Measurements from ENCODE around the gene FOXD4.
"Not testable (repeated sequence)": the region's sequence is repeated elsewhere in the genome, so short reads cannot be mapped to it uniquely, and the experiment has no call there.

FOXD4 gene

DNA sequence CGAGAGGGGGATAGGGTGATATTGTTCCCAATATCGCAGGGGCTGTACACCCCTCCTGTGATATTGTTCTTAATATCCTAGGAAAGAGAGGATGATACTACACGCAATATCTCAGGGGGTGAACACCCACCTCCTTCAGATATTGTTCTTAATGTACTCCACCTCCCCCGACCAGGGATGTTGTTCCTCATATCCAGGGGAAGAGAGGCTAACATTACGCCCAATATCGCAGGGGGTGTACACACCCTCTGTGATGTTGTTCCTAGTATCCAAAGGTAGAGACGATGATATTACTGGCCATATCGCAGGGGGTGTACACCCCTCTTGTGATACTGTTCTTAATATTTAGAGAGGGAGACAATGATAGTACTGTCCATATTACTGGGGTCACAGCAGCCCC is 12.2 kb downstream of the FOXD4 start:
- not testable (repeated sequence) for H3K4me1 Mint-ChIP-seq, H3K27ac Mint-ChIP-seq, H3K9me3 Mint-ChIP-seq, H3K4me3 Mint-ChIP-seq
- DNase-seq = peak in 1 of 2 donors; percentile 12
- H3K27me3 Mint-ChIP-seq = peaks cover 34% of the 10 kb centered on the region
- ATAC-seq = peak; percentile 35

DNA sequence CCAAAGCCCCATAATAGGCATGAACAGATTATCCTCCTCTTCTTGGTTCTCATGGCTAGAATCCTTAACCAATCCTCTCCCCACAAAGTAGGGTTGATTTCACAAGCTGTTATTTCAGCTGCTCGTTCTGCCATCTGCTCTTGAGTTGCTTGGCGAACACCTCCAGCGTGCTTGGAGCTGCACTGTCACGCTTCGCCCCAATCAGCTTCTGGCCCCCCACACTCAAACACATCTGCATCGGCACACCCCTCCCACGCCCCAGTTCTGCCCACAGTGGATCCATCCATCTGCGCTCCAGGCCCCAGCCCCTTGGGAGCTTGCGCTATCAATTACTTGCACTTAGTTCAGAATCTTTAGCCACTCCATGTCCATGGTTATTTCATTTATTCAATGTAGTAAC is 17.8 kb downstream of the FOXD4 start:
- H3K4me1 Mint-ChIP-seq, H3K27ac Mint-ChIP-seq, DNase-seq, H3K27me3 Mint-ChIP-seq, H3K4me3 Mint-ChIP-seq, ATAC-seq, H3K9me3 Mint-ChIP-seq: not testable (repeated sequence)

DNA sequence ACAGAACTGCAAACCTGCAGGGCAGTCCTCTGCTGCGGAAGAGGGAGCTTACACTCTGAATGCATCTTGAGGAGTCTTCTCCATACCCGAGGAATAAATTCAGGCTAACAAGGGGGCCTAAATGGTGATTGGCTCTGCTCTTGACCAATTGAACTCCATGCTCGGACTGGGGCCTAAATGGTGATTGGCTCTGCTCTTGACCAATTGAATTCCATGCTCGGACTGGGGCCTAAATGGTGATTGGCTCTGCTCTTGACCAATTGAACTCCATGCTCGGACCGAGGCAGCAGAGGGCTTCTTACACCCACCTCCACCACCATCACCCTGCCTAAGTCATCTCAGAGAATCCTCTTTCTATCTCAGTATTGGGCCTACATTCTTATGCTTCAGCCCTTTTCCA is 18.4 kb downstream of the FOXD4 start:
- H3K9me3 Mint-ChIP-seq, H3K27ac Mint-ChIP-seq, H3K4me1 Mint-ChIP-seq, DNase-seq, H3K27me3 Mint-ChIP-seq, ATAC-seq, H3K4me3 Mint-ChIP-seq: not testable (repeated sequence)

DNA sequence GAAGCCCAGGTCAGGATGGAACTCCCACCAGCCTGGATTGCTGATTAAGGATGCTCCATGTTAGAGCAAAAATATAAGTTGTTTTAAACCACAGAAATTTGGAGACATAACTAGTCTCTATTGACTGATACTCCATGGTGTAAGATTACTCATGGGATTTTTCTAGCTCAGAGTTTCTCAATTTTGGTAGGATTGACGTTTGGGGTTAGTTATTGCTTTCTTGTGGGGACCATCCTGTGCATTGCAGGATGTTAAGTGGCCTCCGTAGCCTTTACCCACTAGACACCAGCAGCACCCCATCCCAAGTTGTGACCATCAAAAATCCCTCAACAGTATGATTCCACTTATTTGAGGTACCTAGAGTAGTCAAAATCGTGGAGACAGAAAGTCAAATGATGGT is 19.4 kb downstream of the FOXD4 start:
- not testable (repeated sequence) for H3K27ac Mint-ChIP-seq, DNase-seq, H3K4me1 Mint-ChIP-seq, H3K9me3 Mint-ChIP-seq, H3K4me3 Mint-ChIP-seq, H3K27me3 Mint-ChIP-seq
- peak; percentile 79 for ATAC-seq

DNA sequence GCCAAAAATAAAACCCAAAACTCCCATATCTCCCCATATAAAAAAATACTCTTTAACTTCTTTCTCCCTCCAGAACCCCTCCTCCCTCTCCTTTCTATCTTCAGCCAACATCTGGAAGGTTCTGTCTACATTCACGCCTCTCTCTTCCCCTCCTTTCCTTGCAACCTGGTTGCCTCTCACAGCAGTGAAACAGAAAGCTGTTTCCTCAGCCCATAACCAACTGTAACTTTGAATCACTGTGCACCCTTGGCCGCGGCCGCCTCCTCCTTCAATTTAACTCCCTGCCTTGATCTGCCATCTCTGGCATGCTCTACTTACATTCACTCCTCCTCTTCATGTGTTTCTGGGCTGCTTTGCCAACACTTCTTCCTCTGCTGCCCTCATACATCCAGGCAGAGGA is 23.2 kb downstream of the FOXD4 start:
- not testable (repeated sequence) for H3K4me1 Mint-ChIP-seq, H3K27me3 Mint-ChIP-seq, ATAC-seq, H3K27ac Mint-ChIP-seq, H3K4me3 Mint-ChIP-seq, H3K9me3 Mint-ChIP-seq, DNase-seq

DNA sequence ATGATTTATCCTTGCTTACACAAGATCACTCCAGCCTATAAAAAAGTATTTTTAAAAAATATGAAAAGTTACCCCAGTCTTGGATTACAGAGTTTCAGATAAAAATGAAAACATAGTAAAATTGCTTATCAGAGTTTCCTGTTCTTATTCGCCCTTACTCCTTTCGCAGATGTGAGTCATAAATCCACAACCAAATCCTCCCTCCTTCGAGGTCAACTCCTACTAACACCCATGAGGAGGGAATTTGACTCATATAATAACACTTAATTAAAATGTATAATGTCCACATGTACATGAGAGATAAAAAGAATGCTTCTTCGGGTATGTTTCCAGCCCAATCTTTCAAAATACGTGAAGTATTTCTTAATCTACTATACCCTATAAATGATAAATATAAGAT is 23.9 kb downstream of the FOXD4 start:
- H3K27ac Mint-ChIP-seq, H3K4me1 Mint-ChIP-seq, H3K9me3 Mint-ChIP-seq, DNase-seq, H3K4me3 Mint-ChIP-seq, ATAC-seq, H3K27me3 Mint-ChIP-seq: not testable (repeated sequence)

DNA sequence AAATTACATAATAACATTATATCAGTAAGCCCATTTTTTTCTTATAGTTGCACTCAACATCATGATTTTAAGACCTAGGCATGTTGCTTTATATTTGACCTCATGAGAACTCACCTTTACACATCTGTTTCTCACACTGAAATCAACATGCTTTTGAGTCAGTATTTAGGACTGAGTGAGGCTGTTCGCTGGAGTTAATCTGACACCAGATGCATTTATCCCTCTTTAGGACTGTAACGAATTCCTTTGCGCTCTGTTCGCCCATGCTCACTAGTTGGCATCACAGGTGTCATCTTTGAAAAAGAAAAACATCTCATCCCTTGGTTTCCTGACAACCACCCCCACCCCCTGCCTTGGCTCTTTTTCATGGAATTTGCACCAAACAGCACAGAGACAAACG is 24.3 kb downstream of the FOXD4 start:
- not testable (repeated sequence) for ATAC-seq, H3K4me3 Mint-ChIP-seq, H3K4me1 Mint-ChIP-seq, H3K27ac Mint-ChIP-seq, H3K9me3 Mint-ChIP-seq, H3K27me3 Mint-ChIP-seq, DNase-seq

DNA sequence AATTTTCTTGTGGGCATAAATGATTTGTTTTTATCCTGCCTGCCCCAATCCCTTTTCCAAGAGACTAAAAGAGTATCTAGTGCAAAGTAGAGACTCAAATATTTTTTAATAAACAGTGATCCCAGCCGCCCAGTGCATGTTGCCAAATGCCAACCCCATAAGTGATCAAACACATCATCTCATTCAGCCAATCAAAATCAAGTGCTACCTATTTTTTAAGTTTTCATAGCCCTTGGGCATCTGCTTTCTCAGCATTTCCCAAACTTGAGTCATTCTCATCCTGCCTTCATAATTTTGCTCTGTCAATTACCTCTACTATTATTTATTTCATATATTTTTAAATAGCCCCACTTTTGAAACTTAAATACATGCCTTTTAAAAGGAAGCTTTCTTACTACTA is 27.4 kb downstream of the FOXD4 start:
- not testable (repeated sequence) for DNase-seq, H3K4me1 Mint-ChIP-seq, H3K27me3 Mint-ChIP-seq, ATAC-seq, H3K4me3 Mint-ChIP-seq, H3K27ac Mint-ChIP-seq, H3K9me3 Mint-ChIP-seq

DNA sequence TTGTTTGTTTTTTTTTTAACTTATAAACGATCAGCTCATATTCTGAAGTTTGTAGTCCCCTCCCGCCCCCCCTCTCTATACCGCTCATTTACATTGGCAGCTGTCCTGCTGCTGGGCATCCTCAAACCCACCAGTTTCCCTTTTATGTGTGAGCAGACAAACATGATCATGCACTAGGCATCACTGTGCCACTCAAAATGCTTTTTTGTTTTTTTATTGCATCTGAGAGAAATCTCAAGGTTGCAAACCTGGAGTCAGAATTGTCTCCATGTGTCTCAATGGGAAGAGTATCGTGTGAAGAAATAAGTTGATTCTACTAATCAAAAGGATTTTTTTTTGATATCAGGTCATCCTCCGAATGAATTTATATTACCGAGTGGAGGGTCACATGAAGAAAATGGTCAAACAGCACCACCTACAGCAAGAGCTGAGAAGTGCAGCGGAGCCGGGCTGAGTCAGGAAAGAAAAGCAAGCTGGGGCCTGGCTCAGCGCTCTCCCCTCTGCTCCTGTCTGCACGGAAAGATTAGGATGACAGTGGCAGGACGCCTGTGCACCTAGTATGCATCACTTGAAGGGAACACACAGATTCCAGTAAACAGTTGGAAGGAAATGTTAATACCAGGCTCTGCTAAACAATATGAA is 29.7 kb downstream of the FOXD4 start:
- not testable (repeated sequence) for H3K4me3 Mint-ChIP-seq, H3K4me1 Mint-ChIP-seq, H3K27ac Mint-ChIP-seq, H3K27me3 Mint-ChIP-seq, DNase-seq, H3K9me3 Mint-ChIP-seq
- peak; percentile 86 for ATAC-seq

DNA sequence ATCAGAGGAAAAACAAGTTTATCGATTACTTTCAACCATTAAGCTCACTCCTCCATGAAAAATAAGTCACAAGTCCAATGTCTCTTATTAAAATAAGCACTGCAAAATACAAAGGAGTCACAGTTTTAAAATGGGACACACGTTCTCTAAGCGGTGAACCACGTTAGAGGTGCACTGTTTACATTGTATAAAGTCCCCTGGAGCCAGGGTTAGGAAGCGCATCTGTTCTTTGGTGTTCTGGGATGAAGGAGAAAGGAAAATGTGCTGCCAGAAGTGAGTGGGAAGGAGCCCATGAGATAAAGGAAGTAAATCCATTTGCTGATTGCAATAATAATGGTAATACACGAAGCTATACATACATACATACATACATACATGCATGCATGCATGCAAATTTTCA is 30.4 kb downstream of the FOXD4 start:
- not testable (repeated sequence) for DNase-seq, H3K4me1 Mint-ChIP-seq, H3K9me3 Mint-ChIP-seq

DNA sequence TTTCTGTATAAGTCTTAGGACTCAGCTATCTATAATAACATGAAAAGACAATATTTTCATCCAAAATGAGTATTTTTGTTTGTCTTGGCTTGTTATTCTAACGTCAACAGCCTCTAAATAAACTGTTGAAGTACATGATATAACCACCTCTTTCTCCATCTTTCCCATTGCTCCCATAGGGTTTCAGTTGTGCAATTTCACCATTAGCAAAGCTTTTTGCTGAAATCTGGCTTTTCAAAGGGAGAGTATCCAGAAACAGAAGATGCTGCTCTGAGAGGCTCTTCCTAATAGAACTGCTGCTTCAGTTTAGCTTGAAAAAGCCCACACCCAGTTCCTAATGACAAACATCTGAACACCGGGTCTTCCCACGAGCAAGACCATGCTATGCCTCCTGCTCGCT is 31.1 kb downstream of the FOXD4 start:
- H3K4me3 Mint-ChIP-seq, H3K27ac Mint-ChIP-seq, H3K4me1 Mint-ChIP-seq, H3K9me3 Mint-ChIP-seq, H3K27me3 Mint-ChIP-seq, ATAC-seq, DNase-seq: not testable (repeated sequence)

More for the DNA sequence above, 30.4 kb downstream of the FOXD4 start:
- not testable (repeated sequence) for H3K27ac Mint-ChIP-seq, ATAC-seq, H3K4me3 Mint-ChIP-seq, H3K27me3 Mint-ChIP-seq

DNA sequence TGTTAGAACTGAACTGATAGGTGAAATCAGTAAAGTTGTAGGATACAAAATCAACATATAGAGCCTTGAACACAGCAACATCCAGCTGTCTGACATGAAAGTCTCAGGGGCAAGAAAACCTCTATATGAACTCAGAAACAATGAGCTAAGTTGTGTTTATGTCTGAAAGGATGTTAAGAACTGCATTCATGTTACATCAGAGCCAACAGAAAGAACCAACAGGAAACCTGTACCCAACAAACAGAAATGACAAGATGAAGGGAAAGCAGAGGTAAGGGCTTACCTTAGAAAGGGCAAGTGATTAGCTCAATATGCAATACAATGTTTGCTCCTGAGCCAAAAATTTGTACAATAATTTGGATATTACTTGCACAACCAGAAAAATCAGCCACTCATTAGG is 31.5 kb downstream of the FOXD4 start:
- not testable (repeated sequence) for H3K27me3 Mint-ChIP-seq, ATAC-seq, H3K9me3 Mint-ChIP-seq, H3K4me3 Mint-ChIP-seq, DNase-seq, H3K27ac Mint-ChIP-seq, H3K4me1 Mint-ChIP-seq

DNA sequence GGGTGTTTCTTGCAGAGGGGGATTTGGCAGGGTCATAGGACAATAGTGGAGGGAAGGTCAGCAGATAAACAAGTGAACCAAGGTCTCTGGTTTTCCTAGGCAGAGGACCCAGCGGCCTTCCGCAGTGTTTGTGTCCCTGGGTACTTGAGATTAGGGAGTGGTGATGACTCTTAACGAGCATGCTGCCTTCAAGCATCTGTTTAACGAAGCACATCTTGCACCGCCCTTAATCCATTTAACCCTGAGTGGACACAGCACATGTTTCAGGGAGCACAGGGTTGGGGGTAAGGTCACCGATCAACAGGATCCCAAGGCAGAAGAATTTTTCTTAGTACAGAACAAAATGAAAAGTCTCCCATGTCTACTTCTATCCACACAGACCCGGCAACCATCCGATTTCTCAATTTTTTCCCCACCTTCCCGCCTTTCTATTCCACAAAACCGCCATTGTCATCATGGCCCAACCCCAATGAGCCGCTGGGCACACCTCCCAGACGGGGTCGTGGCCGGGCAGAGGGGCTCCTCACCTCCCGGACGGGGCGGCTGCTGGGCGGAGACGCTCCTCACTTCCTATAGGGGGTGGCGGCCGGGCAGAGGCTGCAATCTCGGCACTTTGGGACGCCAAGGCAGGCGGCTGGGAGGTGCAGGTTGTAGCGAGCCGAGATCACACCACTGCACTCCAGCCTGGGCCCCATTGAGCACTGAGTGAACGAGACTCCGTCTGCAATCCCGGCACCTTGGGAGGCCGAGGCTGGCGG is 35.1 kb downstream of the FOXD4 start:
- H3K27ac Mint-ChIP-seq, H3K4me1 Mint-ChIP-seq, H3K4me3 Mint-ChIP-seq, DNase-seq, H3K27me3 Mint-ChIP-seq, ATAC-seq, H3K9me3 Mint-ChIP-seq: not testable (repeated sequence)

DNA sequence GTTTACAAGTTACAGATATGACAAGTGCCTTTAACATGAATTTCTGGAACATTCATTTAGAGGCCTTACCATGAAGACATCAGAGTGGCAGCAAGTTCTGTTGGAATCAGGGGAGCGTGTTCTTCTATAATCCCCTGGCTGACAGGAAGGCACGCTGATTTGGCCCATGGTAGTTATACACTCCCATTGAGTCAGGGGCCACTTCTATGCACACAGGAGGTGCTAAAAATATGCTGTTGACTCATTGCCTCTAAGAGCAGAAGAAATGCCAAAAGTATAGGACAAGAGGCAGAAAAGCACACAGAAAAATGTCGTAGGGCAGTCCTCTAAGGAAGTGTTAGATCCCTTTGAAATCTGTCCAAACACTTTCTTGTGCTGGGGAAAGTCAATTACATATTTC is 39.9 kb downstream of the FOXD4 start:
- ATAC-seq, H3K27ac Mint-ChIP-seq, H3K4me3 Mint-ChIP-seq, DNase-seq, H3K9me3 Mint-ChIP-seq, H3K4me1 Mint-ChIP-seq: not testable (repeated sequence)
- peaks cover 17% of the 10 kb centered on the region for H3K27me3 Mint-ChIP-seq

DNA sequence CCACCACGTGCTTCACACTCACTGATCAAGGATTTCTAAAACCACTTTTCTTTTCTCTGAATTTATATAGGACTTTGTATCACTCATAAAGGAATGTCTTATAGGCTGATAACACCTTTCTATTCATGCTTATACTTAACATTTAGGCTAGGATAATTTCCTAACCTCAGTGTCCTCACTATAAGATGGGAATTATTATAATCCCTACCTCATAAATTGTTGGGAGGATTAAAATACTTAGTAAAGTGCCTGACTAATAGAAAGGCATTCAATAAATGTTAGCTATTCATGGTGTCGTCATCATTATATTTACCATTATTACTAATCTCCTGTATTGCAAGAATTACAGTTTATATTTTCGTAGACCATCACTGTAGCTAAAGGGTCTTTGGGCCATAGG is 41.8 kb downstream of the FOXD4 start:
- not testable (repeated sequence) for H3K9me3 Mint-ChIP-seq, H3K4me3 Mint-ChIP-seq

DNA sequence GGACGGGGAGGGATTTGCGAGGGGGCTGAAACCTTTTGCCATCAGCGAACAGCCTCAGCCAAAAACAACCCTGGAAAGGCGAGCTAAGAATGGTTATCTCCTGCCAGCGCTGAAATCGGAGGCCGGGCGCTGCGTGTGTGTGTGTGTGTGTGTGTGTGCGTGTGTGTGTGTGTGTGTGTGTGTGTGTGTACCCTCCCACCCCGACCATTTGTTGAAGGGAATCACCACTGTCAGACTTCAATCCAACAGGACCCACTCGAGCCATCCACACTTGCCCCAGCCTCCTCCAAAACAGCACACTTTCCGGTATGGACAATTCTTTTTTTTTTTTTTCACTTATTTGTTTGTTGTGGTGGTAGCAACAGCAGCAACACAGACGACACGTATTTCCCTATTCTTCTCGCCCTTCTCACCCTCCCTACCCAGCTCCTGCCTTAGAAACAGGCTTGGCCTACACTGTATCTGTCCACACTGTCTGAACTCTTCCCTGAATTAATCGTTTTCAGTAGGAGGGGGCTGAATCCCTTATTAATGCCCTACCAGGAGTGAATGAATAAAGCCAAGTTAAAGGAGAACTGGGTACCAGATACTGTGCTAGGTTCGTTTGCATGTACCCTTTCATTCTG is 44.2 kb downstream of the FOXD4 start:
- ATAC-seq = peak; percentile 19
- Mint-ChIP-seq H3K4me3 (peak overlapping the region; percentile 59 to 77), H3K27me3 (peaks cover 20% of the 10 kb centered on the region)
- not testable (repeated sequence) for H3K4me1 Mint-ChIP-seq, H3K27ac Mint-ChIP-seq, DNase-seq, H3K9me3 Mint-ChIP-seq

More for the DNA sequence above, 41.8 kb downstream of the FOXD4 start:
- ATAC-seq, DNase-seq, H3K4me1 Mint-ChIP-seq, H3K27ac Mint-ChIP-seq: not testable (repeated sequence)
- peaks cover 21% of the 10 kb centered on the region for H3K27me3 Mint-ChIP-seq

Data from stimulated activated naive CD8-positive, alpha-beta T cell treated with anti-CD3 and anti-CD28 coated beads, Interleukin-15, amount 100 ng/mL, for 72 hours (primary cell).